K562 (cell line): ENCODE data around the gene RNFT2. TPM values are rescaled to one million over a fixed set of nuclear protein-coding genes. Genes with fewer than 3 reads are reported as not detected.

Experiments
- ATAC-seq: fragments of 200-7000 bp; cut with Tn5 transposase; 3 replicates; pipeline ENCODE4 v1.9.1; 2020; ENCODE audit warnings: moderate library complexity
- BruUV-seq: library from RNA; stranded (reverse); fragments of 400-500 nt; replicated peaks from 2 replicates; lab custom pipeline; 2021; lab: Mats Ljungman, UMichigan
- CTCF ChIA-PET: fragments of 300-600 bp; formaldehyde crosslinking; extraction: SDS; loops from one replicate; lab custom pipeline; 2021; ENCODE audit warnings: low intra/inter-chr PET ratio; lab: Yijun Ruan, JAX
- POLR2A ChIA-PET: fragments of 300-600, 350-650 bp; sonication (Branson Sonifier 250); formaldehyde crosslinking; extraction: SDS; loops from one replicate; lab custom pipeline; 2021; ENCODE audit warnings: antibody characterized with exemption, inconsistent platforms; lab: Yijun Ruan, JAX
- DNase-seq, 4 experiments: peaks; one replicate each; pipeline versions ENCODE4 v3.0.0 to v3.0.0-alpha.2; 2011 to 2018; ENCODE audit warnings: low spot score in 3 of 4, mixed read lengths in 3 of 4; ENCODE audit errors: extremely low read depth in 1 of 4
- FAIRE-seq: peaks from 2 replicates; lab custom pipeline; 2011; peaks lifted over from hg19 to GRCh38; lab: Jason Lieb, UNC
- H2AFZ ChIP-seq: 2 replicates; pipeline ENCODE4 v1.6.0; 2011; ENCODE audit warnings: low read depth, low read length, control low read depth, inconsistent platforms
- H3K27ac ChIP-seq: fragments of 200-600 bp; 3 replicates; pipeline ENCODE4 v1.8.0; 2011; ENCODE audit warnings: low read depth, mild to moderate bottlenecking, control low read depth, inconsistent platforms, low read length, moderate library complexity, mixed read lengths; ENCODE audit errors: extremely low read depth
- H3K27me3 ChIP-seq, 2 experiments: fragments of 300-600 bp in 1 of 2; 2 replicates in 1 of 2; 3 replicates in 1 of 2; pipeline versions ENCODE4 v1.6.0 to v1.8.0; 2011; ENCODE audit warnings: inconsistent platforms in 2 of 2, low read length in 2 of 2, mild to moderate bottlenecking in 1 of 2, mixed read lengths in 1 of 2, moderate library complexity in 1 of 2; ENCODE audit not compliant: control insufficient read depth in 2 of 2, insufficient read depth in 2 of 2
- H3K36me3 ChIP-seq: fragments of 300-600 bp; 3 replicates; pipeline ENCODE4 v1.8.0; 2011; ENCODE audit warnings: mild to moderate bottlenecking, low read length, inconsistent platforms; ENCODE audit not compliant: control insufficient read depth, insufficient read depth
- H3K4me1 ChIP-seq, 2 experiments: fragments of 200-600 bp in 1 of 2; replicated peaks in 1 of 2; 2 replicates in 1 of 2; 3 replicates in 1 of 2; pipeline versions ENCODE4 v1.5.1 to v1.8.0; 2011; ENCODE audit warnings: inconsistent platforms in 2 of 2, low read length in 2 of 2, mild to moderate bottlenecking in 1 of 2, mixed read lengths in 1 of 2, moderate library complexity in 1 of 2; ENCODE audit not compliant: control insufficient read depth in 2 of 2, insufficient read depth in 2 of 2
- H3K4me2 ChIP-seq: 2 replicates; pipeline ENCODE4 v1.6.1; 2011; ENCODE audit warnings: low read length, control low read depth, inconsistent platforms, mixed read lengths; ENCODE audit not compliant: insufficient read depth
- H3K4me3 ChIP-seq: fragments of 200-600 bp; sonication (generic), shearing (Covaris generic); 2 replicates; pipeline ENCODE4 v1.5.1; 2016; ENCODE audit warnings: control low read depth, inconsistent platforms
- H3K79me2 ChIP-seq: fragments of 200-600 bp; 3 replicates; pipeline ENCODE4 v1.8.0; 2011; ENCODE audit warnings: low read length, inconsistent platforms; ENCODE audit not compliant: control insufficient read depth, insufficient read depth
- H3K9ac ChIP-seq, 2 experiments: 2 replicates each; pipeline versions ENCODE4 v1.6.0 to v1.6.1; 2011; ENCODE audit warnings: low read depth in 2 of 2, low read length in 2 of 2, control low read depth in 1 of 2, inconsistent platforms in 1 of 2, mild to moderate bottlenecking in 1 of 2, mixed read lengths in 1 of 2; ENCODE audit not compliant: insufficient read depth in 1 of 2
- H3K9me1 ChIP-seq: one replicate; pipeline ENCODE4 v1.6.0; 2011; ENCODE audit warnings: inconsistent platforms, mild to moderate bottlenecking, low read length, moderate library complexity; ENCODE audit not compliant: control insufficient read depth, insufficient read depth
- H3K9me3 ChIP-seq: replicated peaks from 2 replicates; pipeline ENCODE4 v1.5.1; 2011; ENCODE audit warnings: low read depth, low read length, inconsistent platforms; ENCODE audit not compliant: control insufficient read depth, insufficient read depth
- H4K20me1 ChIP-seq: replicated peaks from 2 replicates; pipeline ENCODE4 v1.6.1; 2011; ENCODE audit warnings: low read length, inconsistent platforms, mixed read lengths; ENCODE audit not compliant: control insufficient read depth, insufficient read depth
- ARHGAP35 ChIP-seq: fragments of 450-650 bp; IDR thresholded peaks from 2 replicates; pipeline ENCODE4 v1.6.1; 2018; ENCODE audit not compliant: partially characterized antibody
- ATF3 ChIP-seq, 2 experiments: fragments of 450-650 bp in 1 of 2; sonication (generic) in 1 of 2; formaldehyde crosslinking in 1 of 2; IDR thresholded peaks in 1 of 2; conservative IDR thresholded peaks in 1 of 2; 2 replicates each; pipeline versions ENCODE4 v1.6.1 to v1.8.1; 2016 to 2023; ENCODE audit warnings: mild to moderate bottlenecking in 2 of 2, moderate library complexity in 2 of 2, inconsistent platforms in 1 of 2, missing genetic modification reagents in 1 of 2
- ERF ChIP-seq: fragments of 450-650 bp; formaldehyde crosslinking; IDR thresholded peaks from 2 replicates; pipeline ENCODE4 v1.4.0; 2020; ENCODE audit warnings: mild to moderate bottlenecking, mixed read lengths
- ETV1 ChIP-seq: fragments of 450-650 bp; conservative IDR thresholded peaks from 2 replicates; pipeline ENCODE4 v1.6.1; 2016; ENCODE audit warnings: missing genetic modification characterization, control low read depth, low read depth, missing compliant biosample characterization
- KLF1 ChIP-seq: fragments of 450-650 bp; IDR thresholded peaks from 2 replicates; pipeline ENCODE4 v1.6.1; 2016; ENCODE audit warnings: missing genetic modification characterization, missing compliant biosample characterization
- L3MBTL2 ChIP-seq: fragments of 450-650 bp; IDR thresholded peaks from 2 replicates; pipeline ENCODE4 v1.6.1; 2016; ENCODE audit warnings: mild to moderate bottlenecking, moderate library complexity
- MBD2 ChIP-seq: sonication (generic); IDR thresholded peaks from 2 replicates; pipeline ENCODE4 v1.6.1; 2016; ENCODE audit warnings: low read depth, borderline replicate concordance
- MLLT1 ChIP-seq, 2 experiments: fragments of 450-650 bp; IDR thresholded peaks; 2 replicates each; pipeline ENCODE4 v1.6.1; 2016
- NCOA6 ChIP-seq: fragments of 450-650 bp; IDR thresholded peaks from 2 replicates; pipeline ENCODE4 v1.6.1; 2017; ENCODE audit warnings: mild to moderate bottlenecking
- PBX2 ChIP-seq, 2 experiments: IDR thresholded peaks in 1 of 2; conservative IDR thresholded peaks in 1 of 2; 2 replicates each; pipeline ENCODE4 v1.6.1; 2016; ENCODE audit warnings: low read depth in 2 of 2, mild to moderate bottlenecking in 1 of 2, missing compliant biosample characterization in 1 of 2, missing genetic modification characterization in 1 of 2, moderate library complexity in 1 of 2
- RBM15 ChIP-seq: fragments of 200-400 bp; formaldehyde crosslinking; IDR thresholded peaks from 2 replicates; pipeline ENCODE4 v1.6.1; 2018; ENCODE audit warnings: mild to moderate bottlenecking, low read length, moderate library complexity; ENCODE audit not compliant: insufficient read depth
- TRIM28 ChIP-seq: fragments of 450-650 bp; IDR thresholded peaks from 2 replicates; pipeline ENCODE4 v1.6.1; 2017
- ZBTB17 ChIP-seq: fragments of 450-650 bp; formaldehyde crosslinking; IDR thresholded peaks from 2 replicates; pipeline ENCODE4 v1.4.0; 2020; ENCODE audit warnings: mild to moderate bottlenecking
- ZNF23 ChIP-seq: fragments of 250-450 bp; sonication (Bioruptor Pico); IDR thresholded peaks from 2 replicates; pipeline ENCODE4 v1.4.0; 2020; ENCODE audit warnings: mild to moderate bottlenecking
- ZNF507 ChIP-seq: conservative IDR thresholded peaks from 2 replicates; pipeline ENCODE4 v1.6.1; 2017; ENCODE audit warnings: missing genetic modification characterization, missing compliant biosample characterization
- ZNF668 ChIP-seq: fragments of 250-450 bp; sonication (Bioruptor Pico); IDR thresholded peaks from 2 replicates; pipeline ENCODE4 v1.8.0; 2022; ENCODE audit warnings: mild to moderate bottlenecking, inconsistent platforms
- WGBS: fragments of 100-300 bp; shearing (Covaris generic); methylation state at CpG from one replicate; pipeline ENCODE4 v1.1.6; 2016; ENCODE audit warnings: low coverage, mixed read lengths; ENCODE audit not compliant: insufficient coverage; ENCODE audit errors: missing lambda C conversion rate; 5-methylcytosine and 5-hydroxymethylcytosine counted together
- in situ Hi-C: fragments of 300-500 bp; cut with MboI; formaldehyde crosslinking; loops from 4 replicates; pipeline ENCODE4 v1.15.0; 2018; ENCODE audit warnings: inconsistent platforms, mixed read lengths
- intact Hi-C: fragments of 100-400 bp; cut with micrococcal nuclease; formaldehyde crosslinking; loops from 2 replicates; pipeline ENCODE4 v1.14.2; 2022
- polyA plus RNA-seq, 8 experiments: library from polyadenylated mRNA; depleted of rRNA in 4 of 8; stranded (reverse) in 5 of 8; unstranded in 3 of 8; fragments of >200 nt; fragmentation: Nextera tagmentation in 2 of 8; fragmentation: Illumina TruSeq in 1 of 8; extraction: Ambion mirVana in 2 of 8; extraction: Trizol in 1 of 8; gene quantifications; 2 replicates each; pipeline versions ENCODE4 v1.2.1 to v1.2.3, GENCODE V29; 2011 to 2014; ENCODE audit warnings: inconsistent platforms in 1 of 8, missing spikeins in 1 of 8
- total RNA-seq, 7 experiments: library from RNA; depleted of rRNA in 6 of 7; stranded (reverse); fragments of >200 nt in 6 of 7; fragmentation: Illumina TruSeq in 2 of 7; extraction: Trizol in 2 of 7; gene quantifications; 2 replicates each; pipeline versions ENCODE4 v1.2.1 to v1.2.3, GENCODE V29; 2011 to 2021; ENCODE audit warnings: low replicate concordance in 1 of 7

The RNFT2 gene
- total and polyA plus RNA-seq, 9 of the 15 experiments (the other 6 are each of a cell fraction or from before 2014, with no cell fraction given): 3.6 to 26.3 (median 9.5) TPM

GRCh38 chr12:116833474-116833873 lies 95.4 kb downstream of the RNFT2 start (continued):
- TF ChIP-seq KLF1 (no peak), L3MBTL2 (no peak), ZNF668 (no peak), ARHGAP35 (no peak), ERF (no peak), ETV1 (tag) (no peak), MBD2 (no peak), ATF3 (IDR thresholded peaks at IDR 0.05) (no peak), ATF3 (CRISPR knock-in tag; conservative IDR thresholded peaks at IDR 0.05) (no peak), RBM15 (no peak), TRIM28 (no peak), ZNF507 (tag) (no peak)
- TF ChIP-seq, all 486 proteins: peak for 0

GRCh38 chr12:116835484-116835883 lies 97.4 kb downstream of the RNFT2 start:
- no peak overlapping the region for H3K9ac ChIP-seq
- CTCF ChIA-PET: no interaction called here
- H2AFZ ChIP-seq: no peak overlapping the region
- in situ Hi-C loops: no loop called here
- no peak for DNase-seq
- no peak overlapping the region for H3K4me3 ChIP-seq
- no peaks in the 10 kb centered on the region for H4K20me1 ChIP-seq
- H3K27me3 ChIP-seq: no peaks in the 10 kb centered on the region
- ATAC-seq: no peak
- no peaks in the 10 kb centered on the region for H3K9me3 ChIP-seq
- H3K36me3 ChIP-seq: peaks cover 6% of the 10 kb centered on the region; the same call in 1 of the 3 replicates
- 46% methylated on average over 1 of the region's 1 CpG for WGBS
- TF ChIP-seq NCOA6: no peak
- TF ChIP-seq ZNF23 (CRISPR knock-in tag): peak; percentile 77
- peak in 1 of 2 experiments; percentile 46; a peak in 1 of 4 replicates for TF ChIP-seq MLLT1 (IDR thresholded peaks at IDR 0.05)
- no peak for TF ChIP-seq PBX2 (CRISPR knock-in tag; IDR thresholded peaks at IDR 0.05; ENCODE audit: low read depth)
- no peak for TF ChIP-seq PBX2 (tag; conservative IDR thresholded peaks at IDR 0.05; ENCODE audit: low read depth)
- TF ChIP-seq ZBTB17 (CRISPR knock-in tag): 0 out of 2 replicates have a peak, but pooled peaks have one; percentile 54
- POLR2A ChIA-PET: no interaction called here
- no peak for FAIRE-seq
- intact Hi-C loops: no loop called here
- H3K27ac ChIP-seq: no peak overlapping the region
- H3K79me2 ChIP-seq: no peaks in the 10 kb centered on the region
- H3K4me1 ChIP-seq: no peaks in the 10 kb centered on the region
- BruUV-seq: no TSS peak
- no peak overlapping the region for H3K4me2 ChIP-seq
- no peaks in the 10 kb centered on the region for H3K9me1 ChIP-seq
